ENCODE results near the gene BSDC1.

DNA sequence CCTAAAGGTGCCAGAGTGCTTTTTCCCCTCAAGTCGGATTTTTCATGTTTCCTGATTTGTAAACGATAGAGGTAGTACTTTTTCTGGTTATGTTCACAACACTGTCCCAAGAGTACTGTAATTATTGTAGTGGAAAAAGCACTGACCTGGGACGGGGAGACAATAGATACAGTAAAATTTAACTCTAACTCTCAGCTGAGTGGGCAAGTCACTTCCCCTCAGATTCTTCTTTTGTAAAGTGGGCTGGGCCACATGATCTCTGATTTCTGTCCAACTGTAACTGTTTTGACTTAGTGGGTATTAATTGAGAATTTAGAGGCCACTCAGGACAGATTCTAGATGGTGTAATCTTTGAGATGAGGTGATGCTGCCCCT is 77.4 kb downstream of the BSDC1 start:
- TF ChIP-seq POLR2A (IDR thresholded peaks at IDR 0.05) = no peak
- TF ChIP-seq, protein P1, sequence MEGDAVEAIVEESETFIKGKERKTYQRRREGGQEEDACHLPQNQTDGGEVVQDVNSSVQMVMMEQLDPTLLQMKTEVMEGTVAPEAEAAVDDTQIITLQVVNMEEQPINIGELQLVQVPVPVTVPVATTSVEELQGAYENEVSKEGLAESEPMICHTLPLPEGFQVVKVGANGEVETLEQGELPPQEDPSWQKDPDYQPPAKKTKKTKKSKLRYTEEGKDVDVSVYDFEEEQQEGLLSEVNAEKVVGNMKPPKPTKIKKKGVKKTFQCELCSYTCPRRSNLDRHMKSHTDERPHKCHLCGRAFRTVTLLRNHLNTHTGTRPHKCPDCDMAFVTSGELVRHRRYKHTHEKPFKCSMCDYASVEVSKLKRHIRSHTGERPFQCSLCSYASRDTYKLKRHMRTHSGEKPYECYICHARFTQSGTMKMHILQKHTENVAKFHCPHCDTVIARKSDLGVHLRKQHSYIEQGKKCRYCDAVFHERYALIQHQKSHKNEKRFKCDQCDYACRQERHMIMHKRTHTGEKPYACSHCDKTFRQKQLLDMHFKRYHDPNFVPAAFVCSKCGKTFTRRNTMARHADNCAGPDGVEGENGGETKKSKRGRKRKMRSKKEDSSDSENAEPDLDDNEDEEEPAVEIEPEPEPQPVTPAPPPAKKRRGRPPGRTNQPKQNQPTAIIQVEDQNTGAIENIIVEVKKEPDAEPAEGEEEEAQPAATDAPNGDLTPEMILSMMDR (IDR thresholded peaks at IDR 0.05) = no peak
